ENCODE measurements around the gene PGAP3.

PGAP3 gene

GRCh38 chr17:39663340-39663687 is 24.5 kb downstream of the PGAP3 start:
- DNase-seq (ENCODE audit: low read depth, low spot score) = no peak
- no peak overlapping the region for H3K27ac ChIP-seq

- no peak overlapping the region for H3K27ac ChIP-seq
- DNase-seq (ENCODE audit: low read depth, low spot score) = no peak
Measured at GRCh38 chr17:39662551-39663339, 25.1 kb downstream of the PGAP3 start.

GRCh38 chr17:39661744-39662541 is 25.9 kb downstream of the PGAP3 start:
- no peak overlapping the region for H3K27ac ChIP-seq
- no peak for DNase-seq (ENCODE audit: low read depth, low spot score)

- DNase-seq (ENCODE audit: low read depth, low spot score) = no peak
- H3K27ac ChIP-seq = no peak overlapping the region
Measured at GRCh38 chr17:39660397-39661385, 27.2 kb downstream of the PGAP3 start.

- H3K27ac ChIP-seq = no peak overlapping the region
- DNase-seq (ENCODE audit: low read depth, low spot score) = no peak
Measured at GRCh38 chr17:39660011-39660360, 27.9 kb downstream of the PGAP3 start.

GRCh38 chr17:39659279-39660010 is 28.4 kb downstream of the PGAP3 start:
- DNase-seq (ENCODE audit: low read depth, low spot score) = no peak
- H3K27ac ChIP-seq = no peak overlapping the region

- no peak overlapping the region for H3K27ac ChIP-seq
Measured at GRCh38 chr17:39658760-39659159, 29.1 kb downstream of the PGAP3 start.

GRCh38 chr17:39658346-39658745 is 29.5 kb downstream of the PGAP3 start:
- no peak for DNase-seq (ENCODE audit: low read depth, low spot score)
- no peak overlapping the region for H3K27ac ChIP-seq

More at GRCh38 chr17:39658760-39659159, 29.1 kb downstream of the PGAP3 start:
- DNase-seq (ENCODE audit: low read depth, low spot score) = no peak

- no peak for DNase-seq (ENCODE audit: low read depth, low spot score)
- no peak overlapping the region for H3K27ac ChIP-seq
Measured at GRCh38 chr17:39655105-39655504, 32.8 kb downstream of the PGAP3 start.

- no peak overlapping the region for H3K27ac ChIP-seq
Measured at GRCh38 chr17:39653662-39654331, 34.1 kb downstream of the PGAP3 start.

GRCh38 chr17:39653316-39653661 is 34.6 kb downstream of the PGAP3 start:
- H3K27ac ChIP-seq = no peak overlapping the region
- DNase-seq (ENCODE audit: low read depth, low spot score) = no peak

More at GRCh38 chr17:39653662-39654331, 34.1 kb downstream of the PGAP3 start:
- no peak for DNase-seq (ENCODE audit: low read depth, low spot score)

GRCh38 chr17:39652587-39653315 is 35.1 kb downstream of the PGAP3 start:
- no peak for DNase-seq (ENCODE audit: low read depth, low spot score)
- H3K27ac ChIP-seq = no peak overlapping the region

GRCh38 chr17:39651923-39652586 is 35.8 kb downstream of the PGAP3 start:
- DNase-seq (ENCODE audit: low read depth, low spot score) = no peak

GRCh38 chr17:39650121-39650579 is 37.7 kb downstream of the PGAP3 start:
- no peak for DNase-seq (ENCODE audit: low read depth, low spot score)
- no peak overlapping the region for H3K27ac ChIP-seq

More at GRCh38 chr17:39651923-39652586, 35.8 kb downstream of the PGAP3 start:
- H3K27ac ChIP-seq = no peak overlapping the region

GRCh38 chr17:39648616-39649366 is 39.1 kb downstream of the PGAP3 start:
- DNase-seq (ENCODE audit: low read depth, low spot score) = no peak
- no peak overlapping the region for H3K27ac ChIP-seq

- H3K27ac ChIP-seq = no peak overlapping the region
- no peak for DNase-seq (ENCODE audit: low read depth, low spot score)
Measured at GRCh38 chr17:39647256-39647655, 40.6 kb downstream of the PGAP3 start.

GRCh38 chr17:39643271-39643670 is 44.6 kb downstream of the PGAP3 start:
- no peak overlapping the region for H3K27ac ChIP-seq
- DNase-seq (ENCODE audit: low read depth, low spot score) = no peak
